ENCODE results near the gene FBXW7. TPM values are rescaled to one million over a fixed set of nuclear protein-coding genes. Genes with fewer than 3 reads are reported as not detected.

FBXW7 gene
- total RNA-seq, 1 experiment from 2014 or later, result 27.1 TPM

GRCh38 chr4:152308951-152309350 lies 226.9 kb downstream of the FBXW7 start:
- Histone ChIP-seq H4K8ac (replicated peaks; ENCODE audit: insufficient read length, low read depth, low read length) (no peak overlapping the region), H2AFZ (ENCODE audit: low read length) (no peak overlapping the region)

More at GRCh38 chr4:152308951-152309350, 226.9 kb downstream of the FBXW7 start:
- TF ChIP-seq CTCF (conservative IDR thresholded peaks at IDR 0.05), result no peak
- Histone ChIP-seq H3K9me3 (ENCODE audit: control insufficient read depth, low read depth, low read length) (no peaks in the 10 kb centered on the region), H2BK12ac (ENCODE audit: insufficient read length, low read depth, low read length) (no peak overlapping the region), H3T11ph (ENCODE audit: low read length) (no peak overlapping the region), H3K56ac (ENCODE audit: insufficient read length, low read depth, low read length) (no peak overlapping the region), H3K4ac (ENCODE audit: low read depth, low read length) (no peak overlapping the region), H2BK20ac (ENCODE audit: low read depth, low read length, poor library complexity, severe bottlenecking) (no peak overlapping the region), H4K5ac (ENCODE audit: insufficient read length, low read depth, low read length) (no peak overlapping the region), H3K27me3 (ENCODE audit: insufficient read depth, low read length) (no peaks in the 10 kb centered on the region), H4K20me1 (ENCODE audit: control insufficient read depth, insufficient read depth, insufficient read length) (no peaks in the 10 kb centered on the region), H3K14ac (ENCODE audit: insufficient read depth, low read length) (no peak overlapping the region), H2BK15ac (ENCODE audit: low read depth, low read length) (no peak overlapping the region), H3K79me2 (ENCODE audit: insufficient read depth, low read length) (no peaks in the 10 kb centered on the region), H2BK120ac (ENCODE audit: low read depth, low read length, poor library complexity, severe bottlenecking) (no peak overlapping the region), H3K27ac (ENCODE audit: insufficient read length, low read depth, low read length) (no peak overlapping the region), H3K9ac (ENCODE audit: extremely low read depth, insufficient read length, low read length) (no peak overlapping the region), H3K79me1 (ENCODE audit: insufficient read depth, low read depth, low read length, poor library complexity, severe bottlenecking) (no peaks in the 10 kb centered on the region), H3K23me2 (ENCODE audit: insufficient read length, low read depth, low read length, poor library complexity, severe bottlenecking) (no peaks in the 10 kb centered on the region), H4K91ac (ENCODE audit: insufficient read length, low read depth, low read length) (no peak overlapping the region), H2AK5ac (ENCODE audit: insufficient read length, low read length) (no peak overlapping the region), H3K4me2 (ENCODE audit: insufficient read depth, insufficient read length, low read length) (no peak overlapping the region), H3K4me1 (ENCODE audit: insufficient read depth, low read length) (peaks cover 2% of the 10 kb centered on the region; the same call in 1 of the 2 replicates), H2BK5ac (ENCODE audit: insufficient read length, low read length) (no peak overlapping the region), H3K23ac (ENCODE audit: insufficient read length, low read depth, low read length) (no peak overlapping the region), H3K18ac (ENCODE audit: insufficient read length, low read depth, low read length) (no peak overlapping the region)
- no peaks in the 10 kb centered on the region for H3K36me3 Mint-ChIP-seq (ENCODE audit: insufficient read depth in 1 of 3, low read depth in 3 of 3)
- no CpG with 5 or more reads among the region's 4 CpGs for WGBS (ENCODE audit: extremely low coverage, insufficient read length, low lambda C conversion rate)
- H3K27me3 Mint-ChIP-seq (ENCODE audit: low read depth), result no peaks in the 10 kb centered on the region
- no peak overlapping the region for H3K4me3 Mint-ChIP-seq
- no peaks in the 10 kb centered on the region for H3K9me3 Mint-ChIP-seq
- DNase-seq, result no peak
- peaks cover 12 to 14% of the 10 kb centered on the region in 2 experiments for H3K4me1 Mint-ChIP-seq
- H3K27ac Mint-ChIP-seq, result no peak overlapping the region; a peak in 1 of 7 replicates
